HepG2 (cell line): ENCODE measurements around the gene VPS25. TPM values are rescaled to one million over a fixed set of nuclear protein-coding genes. Genes with fewer than 3 reads are reported as not detected.

Experiments
- CCAR2 ChIP-seq: fragments of 200-400 bp; formaldehyde crosslinking; optimal IDR thresholded peaks from 2 replicates; pipeline ENCODE3; 2018; ENCODE audit warnings: low read depth, mild to moderate bottlenecking, low read length, moderate library complexity
- CHCHD3 ChIP-seq: sonication (generic); formaldehyde crosslinking; IDR thresholded peaks from 2 replicates; pipeline ENCODE4 v1.8.0; 2022; ENCODE audit warnings: mild to moderate bottlenecking, missing genetic modification reagents, moderate library complexity
- DMAP1 ChIP-seq: IDR thresholded peaks from 2 replicates; pipeline ENCODE4 v1.6.1; 2016
- DNMT3B ChIP-seq: conservative IDR thresholded peaks from 2 replicates; pipeline ENCODE4 v1.6.1; 2016; ENCODE audit warnings: missing biosample characterization, control low read depth
- DPF2 ChIP-seq: sonication (generic); formaldehyde crosslinking; IDR thresholded peaks from 2 replicates; pipeline ENCODE4 v1.4.0; 2020; ENCODE audit warnings: mild to moderate bottlenecking, low read depth, missing genetic modification reagents, borderline replicate concordance
- EHMT2 ChIP-seq: fragments of 200-600 bp; sonication (generic); IDR thresholded peaks from 2 replicates; pipeline ENCODE4 v1.7.0; 2017; ENCODE audit warnings: antibody characterized with exemption, low read depth, low read length, borderline replicate concordance
- ERF ChIP-seq: IDR thresholded peaks from 2 replicates; pipeline ENCODE4 v1.6.1; 2018; ENCODE audit warnings: missing biosample characterization, missing genetic modification reagents
- HMG20A ChIP-seq: IDR thresholded peaks from 2 replicates; pipeline ENCODE4 v1.6.1; 2016; ENCODE audit warnings: borderline replicate concordance
- KAT8 ChIP-seq: IDR thresholded peaks from 2 replicates; pipeline ENCODE4 v1.6.1; 2016; ENCODE audit warnings: missing genetic modification reagents, missing compliant biosample characterization
- MBD4 ChIP-seq: IDR thresholded peaks from 2 replicates; pipeline ENCODE4 v1.6.1; 2012; ENCODE audit warnings: low read length, inconsistent platforms, borderline replicate concordance
- NBN ChIP-seq: fragments of 450-650 bp; conservative IDR thresholded peaks from 2 replicates; pipeline ENCODE4 v1.6.1; 2017
- NRL ChIP-seq: sonication (generic); formaldehyde crosslinking; IDR thresholded peaks from 2 replicates; pipeline ENCODE4 v1.5.0; 2020; ENCODE audit warnings: missing genetic modification reagents, mild to moderate bottlenecking, moderate library complexity, borderline replicate concordance
- PAF1 ChIP-seq: IDR thresholded peaks from 2 replicates; pipeline ENCODE4 v1.6.1; 2016; ENCODE audit warnings: missing genetic modification reagents, missing compliant biosample characterization
- POLR2AphosphoS5 ChIP-seq: IDR thresholded peaks from 2 replicates; pipeline ENCODE4 v1.6.1; 2012; ENCODE audit warnings: low read depth, low read length
- REL ChIP-seq: sonication (generic); formaldehyde crosslinking; conservative IDR thresholded peaks from 2 replicates; pipeline ENCODE4 v1.8.0; 2022; ENCODE audit warnings: mild to moderate bottlenecking, missing genetic modification reagents, moderate library complexity
- SP2 ChIP-seq: sonication (generic); formaldehyde crosslinking; IDR thresholded peaks from 2 replicates; pipeline ENCODE4 v1.5.1; 2020; ENCODE audit warnings: mild to moderate bottlenecking, missing genetic modification reagents
- SP4 ChIP-seq: sonication (generic); formaldehyde crosslinking; IDR thresholded peaks from 2 replicates; pipeline ENCODE4 v1.8.1; 2023; ENCODE audit warnings: mild to moderate bottlenecking, missing genetic modification reagents
- SPEN ChIP-seq: sonication (generic); formaldehyde crosslinking; IDR thresholded peaks from 2 replicates; pipeline ENCODE4 v1.5.1; 2020; ENCODE audit warnings: low read depth, mild to moderate bottlenecking, missing genetic modification reagents
- SRSF9 ChIP-seq: fragments of 200-400 bp; formaldehyde crosslinking; IDR thresholded peaks from 2 replicates; pipeline ENCODE4 v1.6.1; 2018; ENCODE audit warnings: borderline replicate concordance, mild to moderate bottlenecking, low read depth, low read length; ENCODE audit not compliant: insufficient read depth, poor library complexity, severe bottlenecking
- SSRP1 ChIP-seq: IDR thresholded peaks from 2 replicates; pipeline ENCODE4 v1.6.1; 2016; ENCODE audit warnings: control low read depth
- TRAFD1 ChIP-seq: sonication (generic); formaldehyde crosslinking; IDR thresholded peaks from 2 replicates; pipeline ENCODE4 v1.5.1; 2020; ENCODE audit warnings: missing genetic modification reagents, mild to moderate bottlenecking, borderline replicate concordance
- YEATS2 ChIP-seq: sonication (generic); formaldehyde crosslinking; IDR thresholded peaks from 2 replicates; pipeline ENCODE4 v1.4.0; 2020; ENCODE audit warnings: missing genetic modification reagents, borderline replicate concordance
- ZBTB2 ChIP-seq: sonication (generic); formaldehyde crosslinking; IDR thresholded peaks from 2 replicates; pipeline ENCODE4 v1.8.0; 2022; ENCODE audit warnings: low read depth, missing genetic modification reagents
- ZBTB7A ChIP-seq: sonication (generic); formaldehyde crosslinking; IDR thresholded peaks from 2 replicates; pipeline ENCODE4 v1.8.0; 2022; ENCODE audit warnings: mild to moderate bottlenecking, missing genetic modification reagents
- ZNF224 ChIP-seq: sonication (generic); formaldehyde crosslinking; IDR thresholded peaks from 2 replicates; pipeline ENCODE4 v1.5.0; 2020; ENCODE audit warnings: mild to moderate bottlenecking, missing genetic modification reagents
- ZNF292 ChIP-seq: sonication (generic); formaldehyde crosslinking; IDR thresholded peaks from 2 replicates; pipeline ENCODE4 v1.8.1; 2022; ENCODE audit warnings: mild to moderate bottlenecking, low read depth, missing genetic modification reagents, borderline replicate concordance
- ZNF33B ChIP-seq: sonication (generic); formaldehyde crosslinking; IDR thresholded peaks from 2 replicates; pipeline ENCODE4 v1.5.1; 2020; ENCODE audit warnings: mild to moderate bottlenecking, missing genetic modification reagents
- ZNF556 ChIP-seq: sonication (generic); formaldehyde crosslinking; IDR thresholded peaks from 2 replicates; pipeline ENCODE4 v1.4.0; 2020; ENCODE audit warnings: mild to moderate bottlenecking, missing genetic modification reagents, borderline replicate concordance
- ZNF639 ChIP-seq: conservative IDR thresholded peaks from 2 replicates; pipeline ENCODE4 v1.6.1; 2018; ENCODE audit warnings: missing genetic modification reagents
- ZNF746 ChIP-seq: sonication (generic); formaldehyde crosslinking; IDR thresholded peaks from 2 replicates; pipeline ENCODE4 v1.8.0; 2022; ENCODE audit warnings: mild to moderate bottlenecking, missing genetic modification reagents
- polyA plus RNA-seq, 8 experiments: library from polyadenylated mRNA; depleted of rRNA in 3 of 8; stranded (reverse) in 7 of 8; unstranded in 1 of 8; fragments of >200 nt; fragmentation: Illumina TruSeq in 4 of 8; extraction: Trizol in 4 of 8; gene quantifications; 2 replicates each; pipeline versions ENCODE4 v1.2.1 to v1.2.3, GENCODE V29; 2011 to 2016; ENCODE audit warnings: low read depth in 4 of 8, missing spikeins in 1 of 8, mixed read lengths in 1 of 8; ENCODE audit not compliant: insufficient read depth in 1 of 8
- total RNA-seq, 5 experiments: library from RNA; depleted of rRNA; stranded (reverse); fragments of >200 nt; fragmentation: Illumina TruSeq; extraction: Trizol; gene quantifications; 2 replicates each; pipeline ENCODE4 v1.2.3, GENCODE V29; 2016; ENCODE audit warnings: low read depth in 1 of 5

The VPS25 gene
- total and polyA plus RNA-seq, 2 of the 13 experiments (the other 11 are each of a cell fraction or from before 2014, with no cell fraction given): 161 to 249 TPM

GRCh38 chr17:42759982-42760651 is 13.1 kb upstream of the VPS25 start (continued):
- TF ChIP-seq ZNF33B (CRISPR knock-in tag): no peak
- no peak for TF ChIP-seq PAF1 (CRISPR knock-in tag)
- no peak for TF ChIP-seq SSRP1 (CRISPR knock-in tag)
- TF ChIP-seq DMAP1: no peak
- no peak for TF ChIP-seq SPEN
- TF ChIP-seq ZBTB7A (CRISPR knock-in tag): no peak
- TF ChIP-seq DNMT3B (CRISPR knock-in tag): no peak
- no peak for TF ChIP-seq TRAFD1 (CRISPR knock-in tag)
- no peak for TF ChIP-seq NBN
- TF ChIP-seq NRL (CRISPR knock-in tag): no peak
- TF ChIP-seq ZNF746 (CRISPR knock-in tag): no peak
- no peak for TF ChIP-seq HMG20A
- TF ChIP-seq ZNF556 (CRISPR knock-in tag): 0 out of 2 replicates have a peak, but pooled peaks have one; percentile 6
- no peak for TF ChIP-seq ZNF224
- TF ChIP-seq ZNF292 (CRISPR knock-in tag): no peak; the same call in 1 of the 2 replicates
- TF ChIP-seq ZNF639 (CRISPR knock-in tag): no peak
- TF ChIP-seq DPF2 (CRISPR knock-in tag): no peak
- TF ChIP-seq ERF (CRISPR knock-in tag): no peak
- TF ChIP-seq MBD4: no peak
- no peak for TF ChIP-seq POLR2AphosphoS5
- TF ChIP-seq EHMT2: no peak
- TF ChIP-seq CHCHD3 (CRISPR knock-in tag): no peak
- TF ChIP-seq SRSF9: no peak
- no peak for TF ChIP-seq YEATS2
- no peak for TF ChIP-seq ZBTB2 (CRISPR knock-in tag)
- no peak for TF ChIP-seq SP2 (CRISPR knock-in tag)
- TF ChIP-seq CCAR2: no peak
- TF ChIP-seq KAT8 (CRISPR knock-in tag): no peak
- TF ChIP-seq SP4: peak; percentile 11; the same call in 1 of the 2 replicates
- no peak for TF ChIP-seq REL
